HG03135 (cell line): Measurements from ENCODE around the gene CELF2.
A peak's percentile ranks its signal among the peaks of the same experiment; 100 is the strongest.

ENCODE experiments used
- ATAC-seq: cut with Tn5 transposase; IDR thresholded peaks from one replicate; pipeline ENCODE4 v1.9.1; 2021; ENCODE audit warnings: mild to moderate bottlenecking, moderate library complexity; ENCODE audit not compliant: unreplicated experiment

CELF2 gene

DNA sequence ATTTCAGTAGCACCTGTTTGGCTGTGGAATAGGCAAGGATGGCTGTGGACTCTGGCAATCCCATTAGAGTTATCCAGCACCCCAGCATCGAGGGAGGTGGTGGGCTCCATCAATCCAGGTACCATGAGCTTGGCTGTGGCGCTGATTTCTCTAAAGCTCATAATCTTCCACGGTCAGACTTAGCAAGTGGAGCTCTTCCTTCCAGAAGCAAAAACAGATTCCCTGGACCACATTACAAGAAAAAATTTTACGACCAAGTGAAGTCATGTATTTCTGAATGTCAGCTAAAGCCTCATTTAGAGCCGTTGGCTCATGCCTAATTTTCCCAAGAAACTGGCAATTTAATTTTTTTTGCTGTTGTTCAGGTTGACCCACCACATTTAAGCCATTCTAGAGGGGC is 135.1 kb downstream of the CELF2 start:
- ATAC-seq, result no peak

DNA sequence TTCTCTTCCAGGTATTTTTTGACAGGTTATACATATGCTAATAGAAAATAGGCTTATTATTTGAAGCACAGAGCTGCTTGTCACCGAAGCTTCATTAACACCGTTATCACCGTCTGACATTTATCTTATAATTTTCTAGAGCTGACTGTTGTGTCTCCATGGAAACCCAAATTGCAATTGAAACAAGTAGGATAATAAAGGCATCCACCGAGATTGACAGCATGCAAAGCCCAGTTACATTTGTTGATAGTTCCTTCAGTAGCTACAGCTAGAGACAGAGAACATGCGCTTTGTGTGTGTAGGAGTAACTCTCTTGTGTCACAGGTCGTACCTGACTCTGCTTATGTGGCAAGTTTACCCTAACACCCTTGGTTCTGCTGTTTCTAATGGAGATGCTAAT is 135.6 kb downstream of the CELF2 start:
- no peak for ATAC-seq

DNA sequence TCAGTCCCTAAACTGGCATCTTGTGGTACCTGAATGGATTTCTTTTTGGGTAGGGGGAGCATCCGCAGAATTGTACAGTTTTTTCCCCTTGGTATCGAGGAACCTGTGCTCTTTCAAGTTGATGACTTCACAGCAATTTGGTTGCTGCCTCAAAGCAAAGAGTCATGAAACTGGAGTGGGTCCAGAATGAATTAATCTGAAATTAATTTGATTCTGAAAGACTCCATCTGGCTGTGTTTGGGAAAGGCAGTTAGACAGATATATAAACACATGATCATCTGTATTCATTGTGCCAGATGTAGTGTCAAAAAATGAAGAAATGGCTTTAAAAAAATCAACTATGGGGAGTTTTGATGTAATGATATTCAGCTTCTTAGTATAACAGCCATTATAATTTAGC is 136.1 kb downstream of the CELF2 start:
- ATAC-seq, result no peak

DNA sequence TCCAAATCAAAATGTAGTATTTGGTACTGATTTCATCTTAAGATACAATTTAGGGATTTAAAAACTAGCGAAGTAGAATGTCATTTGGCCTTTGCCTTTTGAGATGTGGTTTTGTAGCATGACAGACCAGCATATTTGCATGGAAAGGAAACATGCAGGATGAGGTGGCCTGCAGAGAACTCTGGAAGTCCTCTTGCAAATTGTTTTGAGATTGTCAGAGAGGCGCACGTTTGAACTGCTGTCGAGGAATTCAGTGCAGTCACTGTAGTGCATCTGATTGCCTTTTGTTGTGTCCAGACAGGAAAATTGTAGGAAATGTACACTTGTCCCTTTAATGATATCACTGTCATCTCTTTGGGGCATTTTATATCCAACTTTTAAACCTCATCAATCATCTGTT is 136.7 kb downstream of the CELF2 start:
- ATAC-seq, result no peak

DNA sequence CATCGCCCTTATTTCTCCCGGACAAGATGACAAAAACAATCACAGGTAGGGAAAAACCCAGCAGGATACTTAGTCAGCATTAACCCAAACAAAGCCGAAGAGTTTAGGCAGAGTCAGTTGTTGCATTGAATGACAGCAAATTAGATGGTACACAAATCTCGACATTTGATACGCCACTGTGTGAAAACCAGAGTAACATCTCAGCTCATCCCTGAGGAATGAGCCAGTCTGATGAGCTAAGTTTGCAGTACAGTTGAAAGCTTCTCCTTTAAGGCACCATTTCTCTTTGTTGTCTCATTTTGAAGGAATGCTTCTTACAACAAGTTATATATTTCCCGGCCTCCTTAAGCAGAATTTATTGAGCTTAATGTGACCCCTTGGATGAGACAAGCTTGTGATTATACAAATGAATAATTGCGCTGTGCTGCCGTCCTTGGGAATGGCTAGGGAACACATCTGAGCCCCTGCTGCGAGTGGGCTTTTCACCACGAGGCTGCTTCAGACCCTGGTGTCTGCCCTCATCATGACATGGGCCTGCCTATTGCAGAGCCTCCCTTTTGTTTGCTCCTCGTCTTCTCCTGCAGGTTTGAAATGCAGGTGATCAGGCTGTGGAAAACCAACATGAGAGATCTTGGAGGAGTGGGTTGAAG is 137.3 kb downstream of the CELF2 start:
- ATAC-seq, result no peak

DNA sequence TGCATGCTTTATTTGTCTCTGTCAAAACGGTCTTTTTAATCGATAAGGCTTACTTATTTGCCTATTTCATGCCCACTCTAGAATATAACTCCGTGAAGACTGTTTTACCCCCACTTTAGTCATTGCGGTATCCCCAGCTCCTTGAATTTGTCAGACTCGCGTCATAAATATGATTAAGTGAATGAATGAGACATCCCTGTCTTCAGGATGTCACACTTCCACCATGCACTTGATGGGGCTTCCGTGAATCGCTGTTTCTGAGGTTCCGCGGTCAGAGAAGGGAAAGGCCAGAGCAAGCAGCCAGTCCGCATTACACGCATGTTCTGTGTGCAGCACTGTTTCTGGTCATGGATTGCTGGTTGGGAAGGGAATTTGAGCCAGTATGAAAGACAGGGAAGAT is 138.8 kb downstream of the CELF2 start:
- no peak for ATAC-seq

DNA sequence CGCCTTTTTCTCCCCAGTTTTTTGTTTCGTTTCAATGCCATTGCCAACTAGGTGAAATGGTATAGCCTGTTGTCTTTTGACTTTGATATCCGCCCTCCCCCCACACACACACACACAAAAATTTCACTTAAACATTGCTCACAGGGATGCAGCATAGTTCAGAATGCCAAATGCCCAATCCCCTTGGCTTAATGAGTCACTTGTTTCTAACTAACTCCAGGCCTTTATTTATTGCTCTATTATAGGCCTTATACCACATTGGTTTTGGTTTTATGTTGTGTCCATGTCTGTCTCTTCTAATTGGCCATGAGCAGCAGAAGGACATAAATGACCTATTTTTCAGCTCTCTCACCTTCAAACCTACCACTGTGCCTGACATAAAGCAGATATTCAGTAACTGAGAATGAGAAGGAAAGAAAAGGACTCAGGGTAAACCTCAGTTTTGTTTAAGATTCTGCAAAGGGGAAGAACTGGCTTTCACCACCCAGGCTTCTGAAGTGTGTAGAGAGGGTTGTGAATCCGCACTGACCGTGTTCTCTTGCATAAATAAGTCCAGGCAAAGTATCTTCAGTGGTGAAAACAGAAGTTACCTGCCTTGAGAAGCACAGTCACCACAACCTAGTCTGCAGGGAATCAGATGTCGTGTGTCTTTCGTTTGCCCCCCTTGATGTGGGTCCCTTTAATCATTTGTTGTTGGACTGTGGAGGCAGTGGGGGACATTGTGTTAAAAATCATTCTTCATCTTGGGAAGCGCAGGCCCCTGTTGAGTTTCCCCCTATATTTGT is 139.8 kb downstream of the CELF2 start:
- ATAC-seq, result no peak

DNA sequence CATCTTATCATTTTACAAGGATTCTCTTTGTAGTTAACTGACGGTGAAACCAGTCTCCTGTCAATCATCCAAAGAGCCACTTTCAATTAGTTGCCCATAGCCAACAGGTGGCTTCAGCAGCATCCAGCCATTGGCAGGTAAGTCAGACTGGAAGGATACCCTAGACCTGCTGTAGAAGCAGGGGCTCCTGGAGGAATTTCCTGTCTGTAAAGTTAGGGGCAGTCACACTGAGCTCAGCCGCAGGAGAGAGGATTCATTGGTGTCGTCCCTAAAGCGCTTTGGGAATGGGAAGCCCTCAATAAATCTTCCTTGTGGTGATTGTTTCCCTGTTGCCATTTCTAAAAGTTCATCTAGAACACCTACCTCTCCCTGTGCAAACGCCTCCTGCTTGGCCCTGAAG is 140.4 kb downstream of the CELF2 start:
- no peak for ATAC-seq

DNA sequence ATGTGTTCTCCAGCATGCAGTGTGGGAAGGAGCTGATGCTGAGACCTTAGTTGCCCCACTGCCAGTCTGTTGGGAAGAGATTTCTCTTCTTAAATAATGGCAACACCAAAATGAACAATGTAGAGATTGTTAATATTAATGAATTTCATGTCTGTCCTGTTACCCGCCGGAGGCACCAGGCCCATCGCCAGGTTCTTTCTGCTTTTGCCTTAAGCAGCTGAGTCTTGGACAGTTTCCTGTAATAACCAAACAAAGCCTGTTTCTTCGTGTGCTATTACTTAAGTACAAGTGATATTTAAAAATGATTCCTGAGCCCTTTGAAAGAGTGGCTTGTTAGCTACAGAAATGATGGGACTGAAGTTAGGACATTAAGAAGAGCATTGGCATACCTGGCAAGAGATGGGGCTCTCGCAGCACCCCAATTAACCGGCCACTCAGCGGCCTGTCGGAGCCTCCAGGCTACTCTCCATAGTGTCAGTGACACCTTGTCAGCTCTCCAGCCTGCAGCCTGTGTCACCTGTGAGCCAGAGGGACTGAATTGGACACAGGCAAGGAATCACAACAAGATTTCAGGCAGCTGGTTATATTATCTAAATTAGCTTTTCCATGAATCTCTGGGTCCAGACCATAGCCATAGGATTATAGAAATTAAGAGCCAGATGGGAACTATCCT is 142.0 kb downstream of the CELF2 start:
- ATAC-seq, result no peak

DNA sequence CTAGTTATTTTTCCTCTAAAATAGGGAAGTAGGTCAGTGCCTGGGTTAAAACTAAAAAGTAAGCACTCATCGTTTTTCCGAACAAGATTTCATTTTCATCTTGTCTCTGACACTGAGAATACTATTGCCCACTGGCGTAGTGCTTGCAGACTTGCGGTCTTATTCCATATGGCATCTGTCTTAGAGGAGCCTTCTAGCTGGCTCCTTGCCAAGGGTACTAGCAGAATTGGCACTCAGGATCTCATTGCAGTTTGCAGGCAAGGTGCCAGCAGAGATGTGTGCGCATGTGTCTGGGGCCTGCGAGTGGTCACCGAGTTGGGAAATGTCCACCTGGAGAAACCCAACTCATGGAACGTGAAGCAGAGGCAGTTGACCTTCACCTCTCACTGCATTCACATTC is 143.4 kb downstream of the CELF2 start:
- ATAC-seq, result no peak

DNA sequence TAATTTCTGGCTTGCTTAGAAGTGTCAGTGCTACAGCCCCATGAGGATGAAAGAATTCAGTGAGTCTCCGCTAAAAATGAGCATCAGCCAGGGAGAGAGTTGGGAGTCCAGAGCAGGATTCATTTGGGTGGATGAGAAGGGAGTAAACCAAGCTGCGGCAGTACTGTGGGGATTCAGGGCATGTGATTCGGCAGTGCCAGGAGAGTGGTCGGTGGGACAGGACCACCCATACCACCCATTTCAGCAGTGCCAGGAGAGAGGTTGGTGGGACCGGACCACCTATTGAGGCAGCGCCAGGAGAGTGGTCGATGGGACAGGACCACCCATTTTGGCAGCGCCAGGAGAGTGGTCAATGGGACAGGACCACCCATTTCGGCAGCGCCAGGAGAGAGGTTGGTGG is 144.2 kb downstream of the CELF2 start:
- ATAC-seq, result no peak

DNA sequence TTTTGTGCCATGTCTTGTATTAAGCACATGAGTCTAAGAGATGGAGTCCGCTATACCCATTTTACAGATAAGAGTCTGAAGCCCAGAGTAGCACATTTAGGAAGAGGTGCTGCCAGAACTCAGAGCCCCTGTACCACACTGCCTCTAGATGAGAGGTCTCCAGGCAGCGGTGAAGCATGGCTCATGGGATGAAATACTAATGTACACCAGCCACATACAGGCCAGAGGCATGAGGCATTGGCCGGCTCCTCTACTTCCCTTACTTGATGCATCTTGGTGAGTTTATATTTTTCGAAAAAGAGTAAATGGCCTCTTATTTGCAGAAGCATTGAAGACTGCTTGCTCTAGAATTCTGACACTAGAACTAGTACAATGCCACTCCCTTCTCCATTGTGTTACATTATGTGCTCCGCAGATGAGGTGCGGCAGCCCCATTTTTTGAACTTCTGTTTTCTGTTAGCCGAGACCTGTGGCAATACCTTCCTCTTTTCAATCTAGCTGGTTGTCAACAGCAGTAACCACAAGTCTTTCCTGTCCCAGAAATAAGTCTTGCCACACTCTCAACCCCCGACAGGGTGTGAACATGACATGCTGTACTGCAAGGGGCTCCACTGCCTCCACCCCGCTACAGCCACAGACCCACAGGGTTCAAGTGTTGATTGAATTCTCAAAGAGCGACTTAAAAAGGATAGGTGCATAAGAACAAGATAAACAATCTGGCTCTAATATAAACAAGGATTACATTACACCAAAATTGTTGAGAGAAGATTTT is 145.3 kb downstream of the CELF2 start:
- peak; percentile 52 for ATAC-seq

DNA sequence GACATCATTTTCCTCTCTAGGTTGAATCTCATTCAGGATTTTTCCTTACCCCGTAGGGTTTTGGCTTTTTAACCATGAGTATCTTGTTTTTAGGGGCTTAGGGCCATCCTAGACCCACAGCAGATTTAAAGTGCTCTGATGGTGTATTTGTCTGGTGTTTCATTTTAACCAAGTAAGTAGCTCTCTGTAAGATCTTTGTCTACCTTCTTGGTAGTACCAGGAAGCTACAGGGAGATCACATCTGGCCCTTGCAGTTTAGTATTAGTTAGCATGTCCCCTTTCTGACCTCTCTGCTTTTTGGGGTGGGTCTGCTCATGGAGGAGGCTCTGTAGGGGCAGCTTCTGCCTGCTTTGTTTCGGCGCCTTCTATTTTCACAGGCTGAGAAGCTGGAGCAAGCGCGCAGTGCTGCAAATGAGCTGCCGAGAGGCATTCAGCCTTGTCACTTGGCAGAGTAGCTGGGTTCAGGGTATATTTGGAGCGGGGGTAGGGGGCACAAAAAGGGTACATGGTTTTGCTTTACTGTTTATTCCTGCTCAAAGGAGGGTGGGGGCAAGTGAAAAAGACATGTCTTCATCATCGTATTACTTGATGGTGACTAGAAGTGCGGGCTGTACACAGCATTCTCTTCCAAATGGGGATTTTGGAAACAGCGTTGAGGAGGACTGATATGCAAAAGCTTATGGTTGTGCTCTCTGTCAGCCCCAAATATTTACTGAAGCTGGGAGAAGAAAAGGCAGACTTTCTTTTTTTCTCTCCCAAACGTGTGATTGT is 146.3 kb downstream of the CELF2 start:
- ATAC-seq, result no peak

DNA sequence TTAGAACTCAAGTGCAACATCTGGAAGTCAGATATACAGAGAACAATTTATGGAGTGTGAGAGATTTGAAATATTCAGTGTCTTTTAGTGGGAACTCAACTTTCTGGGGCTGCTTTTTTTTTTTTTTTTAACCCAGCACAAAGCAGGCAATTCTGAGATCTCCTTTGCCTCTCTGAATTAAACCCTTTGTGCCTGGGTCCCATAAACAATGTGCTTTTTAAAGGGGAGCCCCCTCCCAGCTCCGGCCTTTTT is 146.8 kb downstream of the CELF2 start:
- no peak for ATAC-seq

DNA sequence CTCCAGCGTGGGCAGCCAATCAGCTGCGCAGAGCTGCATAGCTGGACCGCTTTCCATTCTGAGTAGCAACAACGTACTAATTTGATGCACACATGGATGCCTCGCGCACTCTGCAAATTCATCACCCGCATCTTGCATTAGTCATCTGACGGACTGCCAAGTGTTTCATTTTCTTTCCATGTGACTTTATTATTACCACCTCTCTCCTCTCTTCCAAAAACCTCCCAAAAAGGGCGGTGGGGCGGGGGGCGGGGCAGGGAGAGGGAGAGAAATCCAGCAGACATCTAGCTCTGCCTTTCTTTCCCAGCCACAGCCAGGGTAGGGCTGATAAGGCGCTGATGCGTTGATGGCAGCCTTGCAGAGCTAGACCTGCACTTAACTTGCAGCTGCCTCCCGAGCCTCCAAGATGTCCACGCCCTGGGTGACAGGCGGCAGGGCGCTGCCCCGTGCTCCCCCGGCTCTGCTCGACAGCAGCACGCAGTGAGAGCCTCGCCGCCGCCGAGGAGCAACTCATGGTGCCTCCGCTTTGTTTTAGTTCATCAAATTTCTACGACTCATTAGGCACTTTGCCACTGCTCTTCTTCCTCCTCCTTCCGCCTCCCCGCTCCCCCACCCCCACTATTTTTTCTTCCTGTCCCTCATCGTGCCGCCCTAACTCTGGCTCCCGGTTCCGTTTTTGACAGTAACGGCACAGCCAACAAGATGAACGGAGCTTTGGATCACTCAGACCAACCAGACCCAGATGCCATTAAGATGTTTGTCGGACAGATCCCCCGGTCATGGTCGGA is 147.3 kb downstream of the CELF2 start:
- peak; percentile 29 for ATAC-seq

DNA sequence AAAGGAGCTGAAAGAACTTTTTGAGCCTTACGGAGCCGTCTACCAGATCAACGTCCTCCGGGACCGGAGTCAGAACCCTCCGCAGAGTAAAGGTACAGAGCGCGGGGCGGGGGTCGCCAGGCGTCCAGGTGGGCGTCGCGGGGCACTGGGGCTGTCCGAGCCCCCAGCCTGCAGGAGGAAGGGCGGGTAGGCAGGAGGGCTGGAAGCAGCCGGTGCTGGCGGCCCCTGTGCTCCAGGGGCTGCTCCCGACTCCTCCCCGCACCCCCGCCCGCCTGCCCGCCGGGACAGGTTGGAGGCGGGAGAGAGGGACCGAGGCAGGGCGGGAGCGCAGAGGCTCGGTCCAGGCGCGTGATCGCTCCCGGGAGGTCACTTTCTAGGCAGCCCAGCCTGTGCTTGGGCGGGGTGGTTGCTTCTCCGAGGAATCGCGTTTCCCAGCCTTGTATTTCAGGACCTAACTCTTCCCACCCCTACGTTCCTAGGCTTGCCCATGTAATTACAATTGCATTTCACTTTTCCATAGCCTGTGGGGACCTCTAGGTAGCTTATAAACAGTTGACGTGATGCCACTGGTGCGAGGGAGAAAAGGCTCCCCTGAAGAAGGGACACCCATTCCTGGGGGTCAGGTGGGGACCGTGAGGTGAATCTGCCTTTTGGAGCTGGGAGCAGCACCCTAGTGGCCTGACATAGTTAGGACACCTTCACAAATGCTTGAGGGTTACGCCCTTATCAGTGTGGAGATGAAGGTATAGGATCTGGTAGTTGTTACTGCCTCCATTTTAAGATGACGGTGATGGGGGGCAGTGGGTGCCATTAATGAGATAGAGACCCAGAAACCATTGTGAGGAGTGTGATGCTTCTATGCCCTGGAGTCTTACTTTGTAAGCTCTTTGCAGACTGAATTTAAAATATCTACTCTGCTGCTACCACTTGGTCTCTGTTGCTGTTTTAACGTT is 148.2 kb downstream of the CELF2 start:
- ATAC-seq, result peak; percentile 61

DNA sequence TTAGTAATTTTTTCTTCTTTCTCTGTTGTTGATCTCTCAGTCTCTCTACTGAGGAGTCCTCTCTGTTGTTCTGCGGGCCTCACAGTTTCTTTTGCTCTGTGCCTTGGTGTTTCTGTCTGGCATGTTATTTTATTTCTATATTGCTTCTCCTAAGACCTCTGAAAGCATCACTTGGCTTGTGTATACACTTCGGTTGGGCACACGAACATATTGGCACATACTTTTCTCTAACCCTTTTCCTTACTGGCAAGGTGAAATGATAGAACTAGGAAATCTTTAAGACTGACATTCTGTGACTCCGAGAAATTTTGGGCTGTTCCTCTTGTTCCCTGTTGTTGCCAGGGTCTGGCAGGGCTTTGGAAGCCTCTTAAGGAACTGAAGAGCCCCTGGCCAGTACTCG is 148.9 kb downstream of the CELF2 start:
- ATAC-seq, result no peak

DNA sequence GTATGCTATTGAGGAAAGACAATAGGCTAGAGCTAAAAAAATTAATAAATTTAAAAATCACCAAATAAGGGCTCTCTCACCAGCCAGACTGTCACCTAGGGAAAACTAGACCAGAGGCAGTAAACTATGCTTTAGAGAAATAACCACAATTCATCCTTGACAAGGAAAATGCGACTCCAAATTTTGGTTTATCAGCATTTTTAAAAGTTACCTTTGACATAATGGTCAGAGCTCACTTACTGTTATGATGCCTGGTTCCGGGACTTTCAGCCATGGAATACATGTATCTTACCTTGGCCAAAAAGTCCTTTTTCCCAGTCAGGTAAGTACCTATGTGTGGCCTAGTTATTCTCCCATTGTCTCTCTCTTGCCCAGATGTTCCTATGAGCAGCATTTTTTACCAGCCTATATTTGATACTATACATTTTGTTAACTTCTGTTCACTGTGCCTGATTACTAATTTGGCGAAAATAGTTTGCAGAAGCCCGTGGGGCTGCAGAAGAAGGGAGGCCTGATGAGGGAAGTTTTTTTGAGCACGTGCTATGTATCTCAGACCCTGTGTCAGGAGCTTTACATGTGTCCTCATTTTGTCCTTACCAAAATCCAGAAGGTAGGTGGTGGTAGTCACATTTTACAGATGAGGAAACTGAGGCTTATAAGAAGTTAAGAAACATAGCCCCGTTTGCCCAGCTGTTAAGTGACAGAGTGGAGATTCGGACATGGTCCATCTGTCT is 149.7 kb downstream of the CELF2 start:
- no peak for ATAC-seq
